C4-2B (cell line): ENCODE measurements around the gene NCOA3.
A peak's percentile ranks its signal among the peaks of the same experiment; 100 is the strongest.
"Not testable (repeated sequence)": the region's sequence is repeated elsewhere in the genome, so short reads cannot be mapped to it uniquely, and the experiment has no call there.

Source experiments
- H3K27ac ChIP-seq: fragments of 450-650 bp; 2 replicates; pipeline ENCODE4 v1.5.1; 2017
- ZFX ChIP-seq: fragments of 450-650 bp; IDR thresholded peaks from 2 replicates; pipeline ENCODE4 v1.6.1; 2017
- TF ChIP-seq, protein P1 (sequence below): fragments of 450-650 bp; conservative IDR thresholded peaks from 2 replicates; pipeline ENCODE4 v1.5.1; 2017; ENCODE audit warnings: mild to moderate bottlenecking

The NCOA3 gene

GRCh38 chr20:47546184-47547033 is 44.7 kb downstream of the NCOA3 start:
- TF ChIP-seq, protein P1, sequence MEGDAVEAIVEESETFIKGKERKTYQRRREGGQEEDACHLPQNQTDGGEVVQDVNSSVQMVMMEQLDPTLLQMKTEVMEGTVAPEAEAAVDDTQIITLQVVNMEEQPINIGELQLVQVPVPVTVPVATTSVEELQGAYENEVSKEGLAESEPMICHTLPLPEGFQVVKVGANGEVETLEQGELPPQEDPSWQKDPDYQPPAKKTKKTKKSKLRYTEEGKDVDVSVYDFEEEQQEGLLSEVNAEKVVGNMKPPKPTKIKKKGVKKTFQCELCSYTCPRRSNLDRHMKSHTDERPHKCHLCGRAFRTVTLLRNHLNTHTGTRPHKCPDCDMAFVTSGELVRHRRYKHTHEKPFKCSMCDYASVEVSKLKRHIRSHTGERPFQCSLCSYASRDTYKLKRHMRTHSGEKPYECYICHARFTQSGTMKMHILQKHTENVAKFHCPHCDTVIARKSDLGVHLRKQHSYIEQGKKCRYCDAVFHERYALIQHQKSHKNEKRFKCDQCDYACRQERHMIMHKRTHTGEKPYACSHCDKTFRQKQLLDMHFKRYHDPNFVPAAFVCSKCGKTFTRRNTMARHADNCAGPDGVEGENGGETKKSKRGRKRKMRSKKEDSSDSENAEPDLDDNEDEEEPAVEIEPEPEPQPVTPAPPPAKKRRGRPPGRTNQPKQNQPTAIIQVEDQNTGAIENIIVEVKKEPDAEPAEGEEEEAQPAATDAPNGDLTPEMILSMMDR = no peak
- TF ChIP-seq ZFX = no peak
- peak overlapping the region; percentile 40 for H3K27ac ChIP-seq

DNA sequence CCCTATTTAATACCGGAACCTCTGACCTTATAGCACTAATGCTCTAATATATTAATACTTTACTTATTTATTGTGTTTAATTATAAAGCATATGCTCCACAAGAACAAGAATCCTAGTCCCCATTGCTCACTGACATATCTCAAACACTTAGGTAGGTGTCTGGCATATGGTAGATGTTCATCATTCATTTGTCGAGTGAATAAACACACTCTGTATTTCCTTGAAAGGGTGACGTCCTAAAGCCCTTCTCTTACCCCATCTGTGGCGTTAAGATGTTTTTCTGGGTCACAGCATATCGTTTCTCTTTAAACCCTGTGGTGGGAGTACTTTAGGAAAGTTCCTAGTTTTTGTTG is 45.3 kb downstream of the NCOA3 start:
- TF ChIP-seq, protein P1 = no peak
- TF ChIP-seq ZFX = no peak
- H3K27ac ChIP-seq = no peak overlapping the region

DNA sequence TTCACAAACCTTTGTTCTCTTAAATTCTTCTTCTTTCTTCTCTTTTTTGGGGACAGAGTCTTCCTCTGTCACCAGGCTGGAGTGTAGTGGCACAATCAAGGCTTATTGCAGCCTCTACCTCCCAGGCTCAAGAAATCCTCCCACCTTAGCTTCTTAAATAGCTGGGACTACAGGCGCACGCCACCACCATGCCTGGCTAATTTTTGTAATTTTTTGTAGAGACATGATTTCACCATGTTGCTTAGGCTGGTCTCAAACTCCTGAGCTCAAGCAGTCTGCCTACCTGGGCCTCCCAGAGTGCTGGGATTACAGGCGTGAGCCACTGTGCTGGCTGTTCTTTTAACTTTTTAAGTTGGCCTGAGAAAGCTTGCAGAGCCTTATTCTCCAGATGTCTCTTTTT is 48.0 kb downstream of the NCOA3 start:
- H3K27ac ChIP-seq = no peak overlapping the region
- no peak for TF ChIP-seq ZFX
- TF ChIP-seq, protein P1 = no peak

DNA sequence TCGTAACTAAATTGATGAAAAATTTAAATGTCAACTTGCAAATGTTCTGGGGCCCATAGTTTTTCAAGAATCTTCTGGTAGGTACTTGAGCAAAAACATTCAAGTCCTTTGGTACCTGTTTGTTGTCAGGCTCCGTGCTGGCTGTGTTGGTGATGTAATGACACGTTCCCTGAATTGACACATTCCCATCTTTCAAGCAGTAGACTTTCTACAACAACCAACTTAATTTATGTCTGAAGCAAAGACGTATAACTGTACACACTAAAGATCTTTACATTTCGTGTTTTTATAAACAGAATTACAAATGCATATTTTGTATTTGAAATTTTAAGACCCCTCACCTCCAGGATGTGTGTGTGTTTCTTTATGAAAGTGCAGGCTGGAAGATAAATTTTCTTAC is 49.5 kb downstream of the NCOA3 start:
- no peak overlapping the region for H3K27ac ChIP-seq

DNA sequence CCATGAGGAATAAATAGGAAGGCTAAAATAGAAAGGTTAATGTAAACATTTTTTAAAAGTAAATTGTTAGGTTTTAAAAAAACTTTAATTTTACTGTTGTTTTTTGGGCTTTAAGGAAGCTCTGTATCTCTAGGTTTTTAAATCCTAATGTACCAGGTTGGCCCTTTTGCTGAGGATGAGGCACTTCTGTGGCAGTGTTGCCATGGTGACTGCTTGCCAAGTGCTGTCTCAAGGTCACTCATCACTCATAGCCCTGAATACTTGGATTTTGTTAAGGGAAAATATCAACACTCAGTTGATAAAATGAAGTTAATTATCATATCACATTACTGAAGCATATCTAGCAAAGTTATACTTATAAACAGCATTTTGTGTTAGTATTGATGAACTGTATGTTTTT is 50.2 kb downstream of the NCOA3 start:
- H3K27ac ChIP-seq = no peak overlapping the region

More for the DNA sequence above, 49.5 kb downstream of the NCOA3 start:
- TF ChIP-seq ZFX = no peak
- TF ChIP-seq, protein P1 = no peak

DNA sequence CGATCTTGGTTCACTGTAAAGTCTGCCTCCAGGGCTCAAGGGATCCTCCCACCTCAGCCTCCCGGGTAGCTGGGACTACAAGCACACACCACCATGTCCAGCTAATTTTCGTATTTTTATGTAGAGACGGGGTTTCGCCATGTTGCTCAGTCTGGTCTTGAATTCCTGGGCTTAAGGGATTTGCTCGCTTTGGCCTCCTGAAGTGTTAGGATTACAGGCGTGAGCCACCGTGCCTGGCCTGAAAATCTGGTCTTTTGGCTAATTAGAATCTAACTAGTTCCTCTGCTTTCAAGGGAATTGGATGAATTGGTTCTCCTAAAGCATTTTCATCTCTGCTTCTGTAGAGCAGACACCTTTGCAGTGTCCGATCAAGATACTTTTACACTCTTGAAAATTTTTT is 51.3 kb downstream of the NCOA3 start:
- no peak overlapping the region for H3K27ac ChIP-seq
- no peak for TF ChIP-seq ZFX
- TF ChIP-seq, protein P1 = no peak

More for the DNA sequence above, 50.2 kb downstream of the NCOA3 start:
- TF ChIP-seq ZFX = no peak
- TF ChIP-seq, protein P1 = no peak

- not testable (repeated sequence) for H3K27ac ChIP-seq
These were observed 52.0 kb downstream of the NCOA3 start for GRCh38 chr20:47553594-47554235.

GRCh38 chr20:47554283-47554682 is 52.6 kb downstream of the NCOA3 start:
- H3K27ac ChIP-seq = not testable (repeated sequence)
